GM18909 (cell line): ENCODE results near the gene STPG1.

Source experiments
- ATAC-seq: cut with Tn5 transposase; IDR thresholded peaks from one replicate; pipeline ENCODE4 v1.9.1; 2021; ENCODE audit warnings: mild to moderate bottlenecking; ENCODE audit not compliant: unreplicated experiment, poor library complexity

The STPG1 gene

DNA sequence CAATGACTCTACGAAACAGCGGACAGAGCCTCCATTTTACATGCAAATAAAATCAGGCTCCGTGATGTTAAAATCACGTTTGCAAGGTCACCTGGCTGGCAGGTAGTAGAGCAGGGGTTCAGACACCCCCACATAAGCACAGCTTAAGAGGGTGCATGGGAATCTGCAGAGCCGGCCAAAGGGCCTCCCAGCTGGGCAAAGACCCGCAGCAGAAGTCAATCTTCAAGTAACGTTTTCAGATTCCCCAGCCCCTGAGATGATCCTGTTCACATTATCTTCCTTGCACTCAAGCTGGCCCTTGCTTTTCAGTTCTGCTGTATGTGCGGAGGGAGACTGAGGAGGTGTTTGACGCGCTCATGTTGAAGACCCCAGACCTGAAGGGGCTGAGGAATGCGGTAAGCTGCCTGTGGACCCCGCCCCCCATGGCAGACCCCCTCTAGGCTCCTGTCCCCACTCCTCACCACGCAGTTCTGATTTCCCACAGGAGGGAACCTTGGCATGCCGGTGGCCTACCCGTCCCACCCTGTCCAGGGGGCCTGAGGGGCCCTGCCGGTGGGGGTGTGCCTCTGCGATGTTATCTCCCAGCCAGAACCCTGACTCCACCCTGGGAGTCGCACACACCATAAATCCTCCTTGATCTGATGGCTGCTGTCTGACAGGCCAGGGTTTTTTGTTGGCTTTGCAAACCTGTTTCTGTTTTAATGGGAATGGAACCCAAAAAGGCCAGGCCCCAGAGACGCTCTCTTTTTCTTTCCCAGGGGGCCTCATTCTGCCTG lies 66.2 kb downstream of the STPG1 start:
- no peak for ATAC-seq

DNA sequence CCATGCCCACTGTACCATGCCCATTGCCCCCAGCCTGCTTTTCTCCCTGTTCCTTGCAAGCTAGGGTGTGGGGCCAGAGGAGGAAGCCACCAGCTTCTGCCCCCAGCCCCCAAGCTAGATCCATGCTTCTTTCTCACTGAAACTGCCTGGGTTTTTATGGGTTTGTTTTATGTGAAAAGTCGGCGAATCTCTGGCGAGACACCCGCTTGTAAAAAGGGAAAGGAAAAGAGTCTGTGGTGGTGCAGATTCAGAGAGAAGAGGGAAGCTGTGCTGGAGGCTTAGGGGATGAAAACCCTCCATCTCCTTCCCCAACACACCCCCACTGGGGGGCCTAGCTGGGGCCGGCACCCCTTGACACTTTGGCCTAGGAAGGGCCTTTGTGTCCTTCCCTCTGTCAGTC lies 68.2 kb downstream of the STPG1 start:
- ATAC-seq = no peak

DNA sequence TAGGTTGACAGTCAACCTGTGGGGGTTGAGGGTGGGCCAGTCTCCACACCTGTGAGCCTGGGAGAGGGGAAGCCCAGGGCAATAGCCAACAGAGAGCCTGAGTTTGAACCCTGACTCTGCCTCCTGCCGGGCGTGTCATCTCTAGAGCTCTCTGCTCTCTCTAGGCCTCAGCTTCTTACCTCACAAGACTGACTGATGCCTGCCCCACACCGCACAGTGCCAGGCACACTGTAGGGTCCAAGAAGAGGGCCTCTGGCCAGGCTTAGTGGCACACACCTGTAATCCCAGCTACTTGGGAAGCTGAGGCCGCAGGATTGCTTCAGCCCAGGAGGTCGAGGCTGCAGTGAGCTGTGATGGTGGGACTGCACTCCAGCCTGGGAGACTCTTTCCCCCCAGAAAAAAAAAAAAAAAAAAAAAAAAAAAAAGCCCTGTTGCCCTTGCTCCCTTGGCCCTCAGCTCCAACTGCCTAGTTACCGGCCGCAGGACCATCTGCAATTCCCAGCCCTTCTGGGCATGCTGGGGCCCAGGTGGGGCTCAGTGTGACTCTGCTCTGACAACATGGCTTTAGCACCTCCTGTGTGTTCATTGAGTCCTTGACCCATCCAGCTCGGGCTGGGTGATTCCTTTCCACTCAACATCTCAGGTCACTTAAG lies 69.4 kb downstream of the STPG1 start:
- no peak for ATAC-seq

DNA sequence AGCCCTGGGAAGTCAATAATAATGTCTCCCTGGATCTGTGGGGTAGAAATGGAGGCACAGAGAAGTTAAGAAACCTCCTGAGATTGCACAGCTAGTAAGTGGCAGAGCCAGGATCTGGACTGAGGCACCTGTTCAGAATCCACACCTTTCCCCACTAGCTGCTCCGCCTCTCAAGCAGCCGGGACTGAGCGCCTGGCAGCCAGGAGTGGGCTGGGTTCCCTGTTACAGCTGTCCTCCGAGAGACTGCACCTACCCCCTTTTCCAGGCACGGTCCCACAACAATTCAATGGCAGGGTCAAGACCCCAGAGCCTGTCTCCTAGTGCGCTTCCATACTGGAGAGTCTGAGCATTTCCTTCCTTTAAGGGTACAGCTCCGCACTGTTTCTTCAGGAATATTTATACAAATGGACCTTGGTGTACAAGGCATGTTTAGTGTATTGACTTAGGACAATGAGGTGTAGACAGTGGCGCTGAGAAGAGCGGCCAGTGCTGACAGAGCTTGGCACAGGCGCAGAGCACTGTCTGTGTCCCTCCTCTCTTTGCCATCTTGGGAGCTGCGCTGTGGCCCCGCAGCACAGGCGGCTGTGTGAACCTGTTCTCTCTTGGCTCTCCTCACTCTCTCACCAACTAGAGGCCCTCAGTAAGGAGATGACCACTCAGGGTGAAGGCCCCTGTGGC lies 70.0 kb downstream of the STPG1 start:
- no peak for ATAC-seq

DNA sequence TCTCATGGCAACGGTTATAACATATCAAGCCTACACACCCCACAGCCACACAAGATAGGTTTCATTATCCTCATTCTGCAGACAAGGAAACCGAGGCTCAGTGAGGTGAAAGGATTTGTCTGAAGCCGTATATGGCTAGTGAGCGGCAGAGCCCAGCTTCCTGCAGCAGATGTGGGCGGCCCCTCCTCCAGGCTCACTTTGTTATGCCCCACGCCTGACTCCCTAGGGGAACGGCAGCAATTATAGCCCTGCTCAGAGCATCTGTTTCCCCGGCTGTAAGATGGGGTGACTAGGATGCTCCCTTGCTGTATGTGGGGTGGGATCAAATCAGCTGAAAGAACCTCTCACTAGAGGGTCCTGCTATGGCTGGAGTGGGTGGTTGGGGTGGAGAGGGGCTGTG lies 72.3 kb downstream of the STPG1 start:
- no peak for ATAC-seq

DNA sequence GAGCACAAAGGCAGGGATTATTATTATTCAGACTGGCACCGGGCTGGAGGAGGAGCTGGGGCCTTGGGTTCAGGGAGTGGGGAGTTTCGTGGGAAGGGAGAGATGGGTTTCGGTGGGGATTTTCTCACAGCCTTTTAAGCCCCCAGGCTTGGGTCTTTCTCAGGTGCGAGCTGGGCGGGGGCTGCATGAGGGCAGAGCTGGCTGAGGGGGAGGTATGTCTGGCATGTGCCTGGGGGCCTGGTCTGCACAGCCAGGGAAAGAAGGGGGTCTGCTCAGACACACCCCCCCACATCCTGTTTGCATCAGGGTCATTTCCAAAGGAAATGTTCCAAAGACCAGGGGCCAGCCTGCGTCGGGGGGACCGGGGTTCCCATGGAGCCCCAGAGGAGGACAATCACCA lies 72.8 kb downstream of the STPG1 start:
- ATAC-seq = no peak

DNA sequence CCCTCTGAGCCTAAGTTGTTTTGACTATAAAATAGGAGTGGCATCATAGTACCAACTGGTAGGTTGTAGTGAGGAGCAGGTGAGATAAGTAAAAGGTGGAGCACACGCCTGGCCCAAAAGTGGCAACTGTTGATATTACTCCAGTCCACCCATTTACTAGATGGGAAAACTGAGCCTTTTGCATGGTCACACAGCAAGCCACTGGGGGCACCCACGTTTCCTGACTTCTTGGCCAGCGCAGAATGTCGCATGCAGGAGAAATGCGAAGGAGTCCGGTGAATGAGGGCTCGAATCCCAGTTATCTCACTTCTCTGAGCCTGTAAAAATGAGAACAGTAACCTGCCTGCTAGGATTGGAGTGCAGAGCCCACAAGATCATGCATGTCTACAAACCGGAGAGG lies 73.6 kb downstream of the STPG1 start:
- no peak for ATAC-seq

DNA sequence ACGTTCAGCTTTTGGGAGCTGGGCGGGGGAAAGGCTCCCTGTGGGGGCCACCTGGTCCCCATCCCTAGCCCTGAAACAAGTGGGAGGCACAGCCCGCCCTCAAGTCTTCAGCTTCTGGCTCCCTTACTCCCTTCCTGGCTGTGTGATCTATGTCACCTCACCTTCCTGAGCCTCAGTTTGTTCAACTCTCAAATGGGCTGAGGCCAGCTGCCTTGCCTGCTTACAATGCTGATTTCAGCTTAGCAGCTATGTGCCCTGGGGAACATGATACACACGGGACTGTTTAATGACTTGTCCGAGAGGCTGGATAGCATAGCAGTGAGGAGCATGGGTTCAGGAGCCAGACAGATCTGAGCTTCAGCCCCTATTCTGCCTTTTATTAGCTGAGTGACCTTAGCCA lies 75.1 kb downstream of the STPG1 start:
- ATAC-seq = no peak

DNA sequence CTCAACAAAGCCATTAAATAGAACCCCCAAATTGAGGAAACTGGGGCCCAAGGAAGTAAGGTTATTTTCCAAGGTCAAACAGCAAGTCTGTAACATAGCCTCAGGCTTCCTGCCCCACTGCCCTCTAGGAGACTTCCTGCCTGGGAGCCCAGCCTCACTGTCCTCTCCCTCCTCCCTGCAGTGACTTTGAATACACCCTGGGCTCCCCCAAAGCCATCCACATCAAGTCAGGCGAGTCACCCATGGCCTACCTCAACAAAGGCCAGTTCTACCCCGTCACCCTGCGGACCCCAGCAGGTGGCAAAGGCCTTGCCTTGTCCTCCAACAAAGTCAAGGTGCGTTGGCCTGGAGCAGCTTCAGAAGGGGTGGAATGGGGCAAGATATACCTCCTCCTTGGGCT lies 76.1 kb downstream of the STPG1 start:
- no peak for ATAC-seq

DNA sequence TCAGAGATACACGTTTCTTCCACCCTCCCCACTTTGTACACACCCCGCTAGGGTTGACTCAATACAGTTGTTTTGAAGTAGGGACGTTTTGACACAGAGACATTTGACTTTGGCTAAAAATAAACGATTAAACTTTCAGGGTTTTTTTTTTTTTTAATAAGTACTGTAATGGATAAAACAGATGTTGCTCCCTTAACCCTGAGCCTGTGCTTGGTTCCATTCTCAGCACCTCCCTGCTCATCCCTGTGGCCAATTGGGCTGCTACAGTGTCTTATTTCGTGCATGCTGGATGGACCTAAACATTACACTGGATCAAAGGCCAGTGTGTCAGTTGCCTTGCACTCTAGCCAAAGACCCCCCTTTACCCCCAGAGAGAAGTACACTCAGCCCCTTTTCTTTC lies 77.5 kb downstream of the STPG1 start:
- no peak for ATAC-seq

DNA sequence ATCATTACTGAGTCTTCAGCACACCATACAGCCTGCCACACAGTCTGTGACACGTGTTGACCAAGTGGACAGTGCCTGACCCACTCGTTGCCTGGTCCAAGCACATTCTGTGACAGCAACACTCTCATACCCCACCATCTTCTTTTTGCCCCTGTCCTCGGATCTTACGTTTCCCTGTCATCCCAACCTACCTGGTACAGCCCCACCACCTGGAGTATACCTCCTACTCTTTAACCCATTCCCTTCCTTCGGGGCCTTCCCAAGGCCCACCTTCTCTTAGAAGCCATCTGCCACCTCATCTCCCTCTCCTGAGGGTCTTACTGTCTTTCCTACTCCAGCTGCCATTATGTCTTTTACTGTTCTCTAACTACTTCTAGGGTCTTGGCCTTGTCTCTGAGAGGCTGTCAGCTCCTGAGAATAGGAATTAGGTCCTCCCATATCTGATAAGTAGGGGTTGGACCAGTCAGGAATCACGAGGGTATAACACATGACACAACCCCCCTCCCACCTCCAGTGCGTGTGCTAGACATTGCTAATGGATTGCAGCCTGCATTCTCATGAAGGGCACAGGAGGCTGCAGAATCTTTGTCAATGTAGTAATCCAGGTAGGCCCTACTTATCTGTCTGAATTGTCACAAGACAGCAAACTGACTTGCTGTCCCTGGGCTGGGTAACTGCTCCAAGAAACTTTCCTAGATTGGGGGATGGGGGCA lies 81.5 kb downstream of the STPG1 start:
- ATAC-seq = no peak

DNA sequence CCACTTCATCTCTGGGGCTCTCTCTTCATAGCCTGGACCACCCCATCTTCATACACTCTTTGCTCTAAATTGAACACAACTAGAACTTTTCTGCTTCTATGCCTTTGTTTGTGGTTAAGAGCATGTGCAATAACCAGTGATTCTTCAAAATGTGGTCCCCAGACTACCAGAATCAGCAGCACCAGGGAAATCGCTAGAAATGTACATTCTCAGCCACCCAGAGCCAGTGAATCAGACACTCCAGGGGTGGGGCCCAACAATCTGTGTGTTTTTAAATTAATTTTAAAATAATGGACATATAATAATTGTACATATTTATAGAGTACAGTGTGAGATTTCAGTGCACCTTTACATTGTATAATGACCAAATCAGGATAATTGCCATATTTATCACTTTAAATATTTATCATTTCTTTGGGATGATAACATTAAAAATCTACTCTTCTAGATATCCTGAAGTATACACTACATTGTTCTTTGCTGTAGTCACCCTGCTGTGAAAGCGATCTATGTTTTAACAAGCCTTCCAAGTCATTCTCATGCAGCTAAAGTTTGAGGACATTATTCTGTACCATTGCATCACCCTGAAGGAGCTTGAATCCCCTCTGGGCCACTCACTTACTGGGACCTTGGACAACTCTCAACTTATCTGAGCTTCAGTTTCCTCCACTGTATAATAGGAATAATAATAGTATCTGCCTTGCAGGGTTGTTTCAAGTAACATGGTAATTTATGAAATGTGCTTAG lies 83.6 kb downstream of the STPG1 start:
- no peak for ATAC-seq

DNA sequence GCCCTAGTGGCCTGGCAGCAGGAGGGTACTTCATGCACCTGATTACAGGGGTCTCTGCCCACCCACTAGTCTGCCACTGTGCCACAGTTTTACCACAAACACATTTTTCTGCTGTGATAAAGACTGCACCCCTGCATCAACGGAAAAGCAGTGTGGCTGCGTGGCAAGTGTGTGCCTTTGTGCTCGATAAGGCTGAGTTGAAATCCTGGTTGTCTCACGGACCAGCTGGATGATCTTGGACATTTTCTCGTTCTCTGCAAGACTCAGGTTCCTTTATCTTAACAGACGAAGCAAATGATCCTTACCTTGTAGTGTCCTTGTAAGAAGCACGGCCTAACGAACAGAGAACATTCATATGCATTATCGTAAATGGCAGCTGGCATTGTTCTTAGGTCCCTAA lies 84.3 kb downstream of the STPG1 start:
- ATAC-seq = no peak

DNA sequence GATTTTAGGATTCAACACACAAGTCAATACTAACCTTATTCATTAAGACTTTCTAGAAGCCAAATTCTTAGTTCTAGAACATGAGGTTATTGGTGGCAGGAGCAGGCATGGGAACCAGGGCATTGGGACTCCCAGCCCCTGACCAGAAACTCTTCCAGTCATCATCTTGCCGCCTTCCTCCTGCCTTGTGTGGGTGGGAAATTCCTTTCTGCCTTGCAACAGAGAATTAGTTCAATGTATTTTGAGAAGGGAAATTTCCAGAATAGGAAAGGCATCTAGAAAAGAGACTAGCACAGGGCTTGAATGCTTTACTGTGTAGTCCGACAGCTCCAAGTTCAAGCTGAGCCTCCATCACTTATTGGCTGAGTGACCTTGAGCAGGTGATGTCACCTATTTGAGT lies 85.7 kb downstream of the STPG1 start:
- no peak for ATAC-seq

DNA sequence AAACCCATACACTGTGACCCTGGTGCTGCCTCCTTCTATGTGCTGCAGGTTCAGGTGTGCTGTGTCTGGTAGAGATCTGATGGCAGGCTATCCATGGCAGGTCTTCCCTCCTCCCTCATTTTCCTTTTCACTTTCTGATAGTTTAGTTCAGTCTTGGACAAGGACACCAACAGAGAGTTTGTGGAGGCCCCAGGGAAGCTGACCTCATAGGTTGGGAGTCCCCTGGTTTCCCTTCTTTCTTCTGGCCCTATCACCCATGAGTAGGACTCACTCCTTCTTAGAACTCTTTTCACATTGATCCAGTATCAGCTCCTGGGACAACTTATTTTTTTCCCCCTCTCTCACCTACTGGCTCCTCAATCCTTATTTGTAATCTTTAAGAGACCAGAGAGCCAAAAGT lies 86.1 kb downstream of the STPG1 start:
- no peak for ATAC-seq

DNA sequence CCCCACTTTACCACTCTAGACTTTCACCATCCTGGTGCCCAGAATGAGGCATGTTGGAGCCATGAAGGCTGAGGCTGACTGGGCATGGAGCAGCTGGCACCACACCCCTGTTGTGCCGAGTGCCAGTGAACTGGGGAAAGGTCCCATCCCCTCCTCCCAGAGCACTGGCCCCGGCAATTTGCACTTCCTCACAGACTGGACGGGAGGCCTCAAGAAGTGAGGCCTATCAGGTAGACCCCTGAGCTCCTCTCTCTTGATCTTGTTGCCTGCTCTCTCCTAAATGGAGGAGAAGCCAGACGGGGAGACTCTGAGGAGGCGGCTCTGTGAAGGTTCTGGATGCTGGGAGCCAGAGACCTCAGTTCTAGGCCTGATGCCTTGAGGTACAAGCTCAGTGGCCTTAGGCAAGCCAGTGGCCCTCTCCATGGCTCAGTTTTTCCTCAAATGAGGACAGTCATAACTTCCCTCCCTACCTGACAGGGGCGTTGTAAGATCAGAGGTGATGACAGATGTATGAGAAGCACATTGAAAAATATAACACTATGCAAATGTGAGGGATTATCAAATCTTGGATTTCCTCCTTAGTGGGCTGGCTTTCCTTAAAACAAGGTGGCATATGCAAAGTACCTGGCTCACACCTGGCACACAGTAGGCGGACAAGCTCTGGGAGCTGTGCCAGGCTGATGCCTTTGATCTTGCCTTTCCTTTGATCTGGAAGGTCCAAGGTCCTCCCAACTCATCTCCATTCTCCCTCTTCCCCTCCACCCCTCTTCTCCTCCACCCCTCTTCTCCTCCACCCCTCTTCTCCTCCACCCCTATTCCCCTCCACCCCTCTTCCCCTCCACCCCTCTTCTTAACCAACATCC lies 87.8 kb downstream of the STPG1 start:
- no peak for ATAC-seq

DNA sequence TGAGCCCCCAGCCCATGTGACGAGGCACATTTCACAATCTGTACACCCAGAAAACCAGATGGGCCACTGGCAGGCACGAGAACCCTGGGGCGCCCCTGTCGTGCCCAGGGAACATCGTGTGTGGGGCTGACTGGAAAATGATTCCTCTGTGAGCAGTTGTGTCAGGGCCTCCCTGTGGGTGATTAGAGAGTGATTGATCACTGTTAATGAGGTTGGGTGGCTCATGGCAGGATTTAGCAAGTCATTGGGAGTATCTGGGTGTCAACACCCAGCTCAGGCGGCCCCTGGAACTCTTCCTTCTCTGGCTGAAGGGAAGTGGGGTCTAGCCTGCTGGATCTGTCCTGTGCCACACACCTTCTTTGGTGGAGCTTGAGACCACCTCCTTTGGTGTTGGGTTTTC lies 88.7 kb downstream of the STPG1 start:
- no peak for ATAC-seq

DNA sequence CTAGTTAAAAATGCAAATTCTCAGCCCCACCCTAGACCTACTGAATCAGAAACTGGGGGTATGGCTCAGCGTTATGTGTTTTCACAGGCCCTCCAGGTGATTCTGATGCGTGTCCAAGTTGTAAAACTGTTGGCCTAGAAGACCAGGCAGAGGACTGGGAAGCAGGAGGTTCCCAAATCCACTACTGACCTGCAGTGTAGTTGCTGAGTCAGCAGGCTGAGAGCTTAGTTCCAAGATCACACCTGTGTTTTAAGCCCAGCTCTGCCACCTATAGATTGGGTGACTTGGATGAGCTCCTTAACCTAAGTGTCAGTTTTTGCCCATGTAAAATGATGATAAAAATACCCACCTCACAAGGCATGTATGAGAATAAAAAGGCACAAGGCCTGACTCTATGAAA lies 90.3 kb downstream of the STPG1 start:
- ATAC-seq = no peak

DNA sequence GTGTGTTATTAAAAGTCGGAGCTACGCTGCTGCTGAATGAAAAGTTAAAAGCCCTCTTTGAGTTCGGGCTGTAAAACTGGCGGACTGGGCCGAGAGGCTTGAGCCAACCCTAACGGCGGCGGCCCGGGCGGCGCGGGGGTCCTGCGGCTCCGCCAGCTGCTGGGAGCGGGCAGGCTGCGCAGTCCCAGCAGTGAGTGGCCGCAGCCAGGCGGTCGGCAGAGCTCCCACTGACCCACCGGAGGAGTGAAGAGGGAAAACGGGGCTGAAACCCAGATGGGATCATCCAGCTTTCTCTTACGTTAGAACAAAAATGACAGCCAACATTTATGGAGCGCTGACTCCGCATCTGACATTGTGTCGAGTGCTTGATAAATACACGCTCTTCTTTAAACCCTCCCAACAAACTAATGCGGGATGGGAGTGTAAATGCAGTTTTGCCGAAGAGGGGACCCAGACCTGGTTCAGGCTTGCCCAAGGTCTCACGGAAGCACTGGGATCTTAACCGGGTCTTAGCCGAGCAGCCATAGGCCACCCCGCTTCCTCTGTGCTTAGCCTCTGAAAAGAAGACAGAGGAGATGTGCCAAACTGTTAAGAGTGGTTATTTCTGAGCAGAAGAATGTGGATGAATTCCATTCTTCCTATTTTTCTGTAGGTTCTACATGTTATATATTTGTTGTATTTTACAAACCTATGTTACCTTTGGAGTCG lies 91.0 kb downstream of the STPG1 start:
- peak; percentile 19 for ATAC-seq
